ENCODE data around the gene PRDM16.

Gene PRDM16

DNA sequence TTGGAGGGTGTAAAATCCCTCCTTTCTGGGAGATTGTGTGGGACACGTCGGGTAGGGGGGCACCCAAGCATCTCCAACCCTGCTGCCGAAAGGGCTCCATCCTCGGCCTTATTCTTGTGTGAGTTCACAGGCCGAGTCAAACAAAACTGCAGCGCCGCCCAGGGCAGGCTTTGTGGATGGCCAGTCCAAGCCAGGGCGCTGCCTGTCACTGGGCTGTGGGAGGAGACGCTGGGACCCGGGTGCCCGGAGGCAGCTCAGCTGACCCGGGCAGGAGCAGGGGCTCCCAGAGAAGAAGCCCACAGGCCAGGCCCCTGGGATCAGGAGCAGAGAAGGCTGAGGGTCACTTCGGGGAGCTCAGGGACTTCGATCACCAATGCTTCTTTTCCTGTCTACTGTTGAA, 353.6 kb downstream of the PRDM16 start:
- no peak for DNase-seq
- no peaks in the 10 kb centered on the region for H3K9me3 ChIP-seq (ENCODE audit: control insufficient read depth, low read length)
- H3K4me1 ChIP-seq (ENCODE audit: control insufficient read depth, insufficient read depth, low read length, poor library complexity, severe bottlenecking): no peaks in the 10 kb centered on the region

GRCh38 chr1:3423245-3423829, 354.3 kb downstream of the PRDM16 start:
- Histone ChIP-seq H3K9me3 (ENCODE audit: control insufficient read depth, low read length) (no peaks in the 10 kb centered on the region), H3K4me3 (ENCODE audit: insufficient read depth, low read depth, low read length, poor library complexity, severe bottlenecking) (no peak overlapping the region), H3K27ac (ENCODE audit: insufficient read depth, low read length, poor library complexity, severe bottlenecking) (no peak overlapping the region), H3K27me3 (replicated peaks; ENCODE audit: control insufficient read depth, insufficient read depth, low read length, poor library complexity, severe bottlenecking) (peaks cover 4% of the 10 kb centered on the region), H3K36me3 (ENCODE audit: control insufficient read depth, insufficient read depth, low read length) (no peaks in the 10 kb centered on the region), H3K4me1 (ENCODE audit: control insufficient read depth, insufficient read depth, low read length, poor library complexity, severe bottlenecking) (no peaks in the 10 kb centered on the region)
- DNase-seq: no peak

More for the DNA sequence above, 353.6 kb downstream of the PRDM16 start:
- H3K27me3 ChIP-seq (replicated peaks; ENCODE audit: control insufficient read depth, insufficient read depth, low read length, poor library complexity, severe bottlenecking): peaks cover 4% of the 10 kb centered on the region
- H3K4me3 ChIP-seq (ENCODE audit: insufficient read depth, low read depth, low read length, poor library complexity, severe bottlenecking): no peak overlapping the region
- H3K27ac ChIP-seq (ENCODE audit: insufficient read depth, low read length, poor library complexity, severe bottlenecking): no peak overlapping the region
- no peaks in the 10 kb centered on the region for H3K36me3 ChIP-seq (ENCODE audit: control insufficient read depth, insufficient read depth, low read length)

- H3K36me3 ChIP-seq (ENCODE audit: control insufficient read depth, insufficient read depth, low read length): no peaks in the 10 kb centered on the region
- no peak for DNase-seq
- no peak overlapping the region for H3K27ac ChIP-seq (ENCODE audit: insufficient read depth, low read length, poor library complexity, severe bottlenecking)
- no peaks in the 10 kb centered on the region for H3K4me1 ChIP-seq (ENCODE audit: control insufficient read depth, insufficient read depth, low read length, poor library complexity, severe bottlenecking)
- no peak overlapping the region for H3K4me3 ChIP-seq (ENCODE audit: insufficient read depth, low read depth, low read length, poor library complexity, severe bottlenecking)
- peaks cover 4% of the 10 kb centered on the region for H3K27me3 ChIP-seq (replicated peaks; ENCODE audit: control insufficient read depth, insufficient read depth, low read length, poor library complexity, severe bottlenecking)
- H3K9me3 ChIP-seq (ENCODE audit: control insufficient read depth, low read length): no peaks in the 10 kb centered on the region
These were observed 355.1 kb downstream of the PRDM16 start for GRCh38 chr1:3423896-3424611.

GRCh38 chr1:3425486-3426215, 356.6 kb downstream of the PRDM16 start:
- Histone ChIP-seq H3K27me3 (replicated peaks; ENCODE audit: control insufficient read depth, insufficient read depth, low read length, poor library complexity, severe bottlenecking) (peaks cover 4% of the 10 kb centered on the region), H3K4me3 (ENCODE audit: insufficient read depth, low read depth, low read length, poor library complexity, severe bottlenecking) (no peak overlapping the region), H3K4me1 (ENCODE audit: control insufficient read depth, insufficient read depth, low read length, poor library complexity, severe bottlenecking) (no peaks in the 10 kb centered on the region), H3K27ac (ENCODE audit: insufficient read depth, low read length, poor library complexity, severe bottlenecking) (no peak overlapping the region), H3K9me3 (ENCODE audit: control insufficient read depth, low read length) (no peaks in the 10 kb centered on the region), H3K36me3 (ENCODE audit: control insufficient read depth, insufficient read depth, low read length) (no peaks in the 10 kb centered on the region)
- DNase-seq: no peak

DNA sequence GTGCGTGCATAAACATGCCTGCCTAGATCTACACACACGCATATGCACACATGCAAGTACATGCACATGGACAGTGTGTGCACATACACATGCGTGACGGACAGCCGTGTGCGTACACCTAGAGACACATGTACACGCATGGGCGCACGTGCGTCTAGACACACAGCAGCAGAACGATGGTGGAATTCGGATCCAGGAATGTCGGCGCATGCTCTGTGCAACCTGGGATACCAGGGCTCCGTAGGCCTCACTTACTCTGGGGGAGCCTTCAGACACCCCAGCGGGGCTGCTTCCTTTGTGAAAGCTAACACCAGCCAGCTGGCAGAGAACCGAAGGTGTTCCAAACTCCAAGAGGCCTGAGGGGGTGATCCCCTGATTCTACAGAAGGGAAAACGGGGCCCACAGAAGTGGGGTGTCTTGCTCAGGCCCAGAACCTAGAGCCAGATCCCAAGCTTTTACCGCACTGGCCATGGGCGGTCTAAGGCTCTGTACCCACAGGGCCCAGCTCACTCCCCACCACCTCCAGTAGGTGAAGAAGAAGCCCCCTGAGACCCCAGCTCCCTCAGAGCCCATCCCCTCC, 358.0 kb downstream of the PRDM16 start:
- Histone ChIP-seq H3K4me1 (ENCODE audit: control insufficient read depth, insufficient read depth, low read length, poor library complexity, severe bottlenecking) (no peaks in the 10 kb centered on the region), H3K9me3 (ENCODE audit: control insufficient read depth, low read length) (no peaks in the 10 kb centered on the region), H3K27me3 (replicated peaks; ENCODE audit: control insufficient read depth, insufficient read depth, low read length, poor library complexity, severe bottlenecking) (peaks cover 4% of the 10 kb centered on the region), H3K4me3 (ENCODE audit: insufficient read depth, low read depth, low read length, poor library complexity, severe bottlenecking) (no peak overlapping the region), H3K36me3 (ENCODE audit: control insufficient read depth, insufficient read depth, low read length) (no peaks in the 10 kb centered on the region), H3K27ac (ENCODE audit: insufficient read depth, low read length, poor library complexity, severe bottlenecking) (no peak overlapping the region)
- DNase-seq: no peak

GRCh38 chr1:3427711-3428704, 359.0 kb downstream of the PRDM16 start:
- Histone ChIP-seq H3K27ac (ENCODE audit: insufficient read depth, low read length, poor library complexity, severe bottlenecking) (no peak overlapping the region), H3K4me1 (ENCODE audit: control insufficient read depth, insufficient read depth, low read length, poor library complexity, severe bottlenecking) (no peaks in the 10 kb centered on the region), H3K4me3 (ENCODE audit: insufficient read depth, low read depth, low read length, poor library complexity, severe bottlenecking) (no peak overlapping the region), H3K36me3 (ENCODE audit: control insufficient read depth, insufficient read depth, low read length) (no peaks in the 10 kb centered on the region), H3K9me3 (ENCODE audit: control insufficient read depth, low read length) (no peaks in the 10 kb centered on the region), H3K27me3 (replicated peaks; ENCODE audit: control insufficient read depth, insufficient read depth, low read length, poor library complexity, severe bottlenecking) (peaks cover 4% of the 10 kb centered on the region)
- DNase-seq: no peak

GRCh38 chr1:3428899-3429298, 359.9 kb downstream of the PRDM16 start:
- H3K9me3 ChIP-seq (ENCODE audit: control insufficient read depth, low read length): no peaks in the 10 kb centered on the region
- no peaks in the 10 kb centered on the region for H3K4me1 ChIP-seq (ENCODE audit: control insufficient read depth, insufficient read depth, low read length, poor library complexity, severe bottlenecking)
- H3K27me3 ChIP-seq (replicated peaks; ENCODE audit: control insufficient read depth, insufficient read depth, low read length, poor library complexity, severe bottlenecking): peaks cover 4% of the 10 kb centered on the region
- no peaks in the 10 kb centered on the region for H3K36me3 ChIP-seq (ENCODE audit: control insufficient read depth, insufficient read depth, low read length)
- H3K4me3 ChIP-seq (ENCODE audit: insufficient read depth, low read depth, low read length, poor library complexity, severe bottlenecking): no peak overlapping the region
- DNase-seq: no peak
- H3K27ac ChIP-seq (ENCODE audit: insufficient read depth, low read length, poor library complexity, severe bottlenecking): no peak overlapping the region

GRCh38 chr1:3429320-3429719, 360.3 kb downstream of the PRDM16 start:
- no peak for DNase-seq
- no peak overlapping the region for H3K4me3 ChIP-seq (ENCODE audit: insufficient read depth, low read depth, low read length, poor library complexity, severe bottlenecking)
- peaks cover 2% of the 10 kb centered on the region for H3K27me3 ChIP-seq (replicated peaks; ENCODE audit: control insufficient read depth, insufficient read depth, low read length, poor library complexity, severe bottlenecking)
- H3K9me3 ChIP-seq (ENCODE audit: control insufficient read depth, low read length): no peaks in the 10 kb centered on the region
- no peak overlapping the region for H3K27ac ChIP-seq (ENCODE audit: insufficient read depth, low read length, poor library complexity, severe bottlenecking)
- H3K4me1 ChIP-seq (ENCODE audit: control insufficient read depth, insufficient read depth, low read length, poor library complexity, severe bottlenecking): no peaks in the 10 kb centered on the region
- H3K36me3 ChIP-seq (ENCODE audit: control insufficient read depth, insufficient read depth, low read length): no peaks in the 10 kb centered on the region

DNA sequence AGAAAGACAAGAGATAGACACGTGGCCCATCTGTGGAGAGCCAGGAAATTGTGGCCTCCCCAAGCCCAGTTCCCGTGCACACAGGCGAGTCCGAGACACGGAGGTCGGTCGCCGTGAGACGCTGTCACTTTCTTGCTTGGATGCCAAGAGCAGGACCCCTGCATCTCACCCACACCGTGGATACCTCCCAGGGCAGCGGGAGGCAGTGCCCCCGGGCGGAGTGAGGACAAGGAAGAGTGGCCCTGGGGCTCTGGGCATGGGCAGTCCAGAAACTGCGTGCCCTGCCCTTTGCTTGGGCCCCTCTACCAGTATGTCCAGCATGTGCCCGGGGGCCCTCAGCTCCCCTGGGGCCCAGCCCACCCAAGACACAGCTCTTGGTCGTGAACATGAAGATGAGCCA, 360.8 kb downstream of the PRDM16 start:
- Histone ChIP-seq H3K4me1 (ENCODE audit: control insufficient read depth, insufficient read depth, low read length, poor library complexity, severe bottlenecking) (no peaks in the 10 kb centered on the region), H3K27ac (ENCODE audit: insufficient read depth, low read length, poor library complexity, severe bottlenecking) (no peak overlapping the region), H3K36me3 (ENCODE audit: control insufficient read depth, insufficient read depth, low read length) (no peaks in the 10 kb centered on the region), H3K4me3 (ENCODE audit: insufficient read depth, low read depth, low read length, poor library complexity, severe bottlenecking) (no peak overlapping the region), H3K27me3 (replicated peaks; ENCODE audit: control insufficient read depth, insufficient read depth, low read length, poor library complexity, severe bottlenecking) (no peaks in the 10 kb centered on the region), H3K9me3 (ENCODE audit: control insufficient read depth, low read length) (no peaks in the 10 kb centered on the region)
- no peak for DNase-seq

All from effector memory CD4-positive, alpha-beta T cell (primary cell).